Peyer's patch (tissue), 4 donors: ENCODE measurements around the gene HOXD10.

Experiments
- CTCF ChIP-seq, 6 experiments: fragments of 450-650 bp in 4 of 6; fragments of 200-600 bp in 2 of 6; sonication (generic) in 1 of 6; IDR thresholded peaks; one replicate each; pipeline ENCODE4 v1.5.1; 2017 to 2019; ENCODE audit warnings: antibody characterized with exemption in 6 of 6, mild to moderate bottlenecking in 3 of 6, moderate library complexity in 1 of 6
- POLR2A ChIP-seq, 2 donors: fragments of 450-650 bp; IDR thresholded peaks; one replicate each; pipeline ENCODE4 v1.5.1; 2017; ENCODE audit warnings: antibody characterized with exemption in 2 of 2, mild to moderate bottlenecking in 2 of 2, moderate library complexity in 2 of 2

GRCh38 chr2:176101842-176102241 lies 14.7 kb upstream of the HOXD10 start:
- TF ChIP-seq POLR2A (IDR thresholded peaks at IDR 0.05) (no peak), CTCF (IDR thresholded peaks at IDR 0.05) (no peak)
